ENCODE results near the gene TASP1.
"Not testable (repeated sequence)": the region's sequence is repeated elsewhere in the genome, so short reads cannot be mapped to it uniquely, and the experiment has no call there.

The TASP1 gene

GRCh38 chr20:13648291-13649228 lies 9.8 kb upstream of the TASP1 start:
- DNase-seq (ENCODE audit: low read depth in 2 of 2), result no peak

GRCh38 chr20:13644010-13644409 lies 5.3 kb upstream of the TASP1 start:
- no peak for DNase-seq (ENCODE audit: low read depth in 2 of 2)

GRCh38 chr20:13639150-13639497 lies 392 bp upstream of the TASP1 start:
- no peak for DNase-seq (ENCODE audit: low read depth in 2 of 2)

- DNase-seq (ENCODE audit: low read depth in 2 of 2), result no peak
Observed at GRCh38 chr20:13638162-13638495, 603 bp downstream of the TASP1 start.

GRCh38 chr20:13632431-13632830 lies 6.3 kb downstream of the TASP1 start:
- no peak for DNase-seq (ENCODE audit: low read depth in 2 of 2)

GRCh38 chr20:13627525-13627924 lies 11.2 kb downstream of the TASP1 start:
- not testable (repeated sequence) for DNase-seq (ENCODE audit: low read depth in 2 of 2)

- no peak for DNase-seq (ENCODE audit: low read depth in 2 of 2)
Observed at GRCh38 chr20:13626724-13627123, 12.0 kb downstream of the TASP1 start.

- DNase-seq (ENCODE audit: low read depth in 2 of 2), result no peak
Observed at GRCh38 chr20:13625304-13625979, 13.3 kb downstream of the TASP1 start.

GRCh38 chr20:13619415-13619814 lies 19.3 kb downstream of the TASP1 start:
- DNase-seq (ENCODE audit: low read depth in 2 of 2), result not testable (repeated sequence)

GRCh38 chr20:13618456-13618855 lies 20.3 kb downstream of the TASP1 start:
- not testable (repeated sequence) for DNase-seq (ENCODE audit: low read depth in 2 of 2)

- not testable (repeated sequence) for DNase-seq (ENCODE audit: low read depth in 2 of 2)
Observed at GRCh38 chr20:13617585-13617984, 21.1 kb downstream of the TASP1 start.

- not testable (repeated sequence) for DNase-seq (ENCODE audit: low read depth in 2 of 2)
Observed at GRCh38 chr20:13616713-13617112, 22.0 kb downstream of the TASP1 start.

GRCh38 chr20:13613917-13614316 lies 24.8 kb downstream of the TASP1 start:
- DNase-seq (ENCODE audit: low read depth in 2 of 2), result peak in 1 of 2 experiments; percentile 23

GRCh38 chr20:13611611-13612125 lies 27.1 kb downstream of the TASP1 start:
- DNase-seq (ENCODE audit: low read depth in 2 of 2), result no peak

- DNase-seq (ENCODE audit: low read depth in 2 of 2), result no peak
Observed at GRCh38 chr20:13610184-13610583, 28.5 kb downstream of the TASP1 start.

- DNase-seq (ENCODE audit: low read depth in 2 of 2), result no peak
Observed at GRCh38 chr20:13608066-13608465, 30.7 kb downstream of the TASP1 start.

GRCh38 chr20:13593423-13593822 lies 45.3 kb downstream of the TASP1 start:
- DNase-seq (ENCODE audit: low read depth in 2 of 2), result not testable (repeated sequence)

GRCh38 chr20:13588049-13588448 lies 50.7 kb downstream of the TASP1 start:
- no peak for DNase-seq (ENCODE audit: low read depth in 2 of 2)

GRCh38 chr20:13587370-13587769 lies 51.4 kb downstream of the TASP1 start:
- no peak for DNase-seq (ENCODE audit: low read depth in 2 of 2)

GRCh38 chr20:13586133-13586532 lies 52.6 kb downstream of the TASP1 start:
- DNase-seq (ENCODE audit: low read depth in 2 of 2), result no peak

- no peak for DNase-seq (ENCODE audit: low read depth in 2 of 2)
Observed at GRCh38 chr20:13581451-13581850, 57.3 kb downstream of the TASP1 start.

GRCh38 chr20:13580707-13581106 lies 58.0 kb downstream of the TASP1 start:
- DNase-seq (ENCODE audit: low read depth in 2 of 2), result no peak

GRCh38 chr20:13574071-13574470 lies 64.7 kb downstream of the TASP1 start:
- no peak for DNase-seq (ENCODE audit: low read depth in 2 of 2)

All from fibroblast of skin of left quadriceps (primary cell).